ENCODE data around the gene LARP7.
"Not testable (repeated sequence)": the region's sequence is repeated elsewhere in the genome, so short reads cannot be mapped to it uniquely, and the experiment has no call there.

The LARP7 gene

GRCh38 chr4:112655270-112655669 lies 18.3 kb downstream of the LARP7 start:
- no peak for TF ChIP-seq ZFX (IDR thresholded peaks at IDR 0.05)
- no peak for TF ChIP-seq CTCF (conservative IDR thresholded peaks at IDR 0.05)
- no peak overlapping the region for H3K27ac ChIP-seq

- H3K27ac ChIP-seq: not testable (repeated sequence)
Observed at GRCh38 chr4:112656115-112656514, 19.2 kb downstream of the LARP7 start.

GRCh38 chr4:112664611-112665010 lies 27.7 kb downstream of the LARP7 start:
- no peak overlapping the region for H3K27ac ChIP-seq

GRCh38 chr4:112668131-112668530 lies 31.2 kb downstream of the LARP7 start:
- TF ChIP-seq CTCF (conservative IDR thresholded peaks at IDR 0.05) (no peak), ZFX (IDR thresholded peaks at IDR 0.05) (no peak)
- no peak overlapping the region for H3K27ac ChIP-seq

More at GRCh38 chr4:112664611-112665010, 27.7 kb downstream of the LARP7 start:
- TF ChIP-seq CTCF (conservative IDR thresholded peaks at IDR 0.05) (no peak), ZFX (IDR thresholded peaks at IDR 0.05) (no peak)

- H3K27ac ChIP-seq: no peak overlapping the region
- TF ChIP-seq ZFX (IDR thresholded peaks at IDR 0.05) (no peak), CTCF (conservative IDR thresholded peaks at IDR 0.05) (no peak)
Observed at GRCh38 chr4:112673076-112673475, 36.1 kb downstream of the LARP7 start.

- no peak overlapping the region for H3K27ac ChIP-seq
- TF ChIP-seq CTCF (conservative IDR thresholded peaks at IDR 0.05): no peak
- no peak for TF ChIP-seq ZFX (IDR thresholded peaks at IDR 0.05)
Observed at GRCh38 chr4:112673686-112674085, 36.7 kb downstream of the LARP7 start.

GRCh38 chr4:112674376-112674775 lies 37.4 kb downstream of the LARP7 start:
- no peak overlapping the region for H3K27ac ChIP-seq
- TF ChIP-seq ZFX (IDR thresholded peaks at IDR 0.05) (no peak), CTCF (conservative IDR thresholded peaks at IDR 0.05) (no peak)

- TF ChIP-seq ZFX (IDR thresholded peaks at IDR 0.05) (no peak), CTCF (conservative IDR thresholded peaks at IDR 0.05) (no peak)
- H3K27ac ChIP-seq: no peak overlapping the region
Observed at GRCh38 chr4:112677519-112678091, 40.7 kb downstream of the LARP7 start.

Data from C4-2B (cell line).